Measurements from ENCODE around the gene CELF1. TPM values are rescaled to one million over a fixed set of nuclear protein-coding genes. Genes with fewer than 3 reads are reported as not detected.
A peak's percentile ranks its signal among the peaks of the same experiment; 100 is the strongest.

Gene CELF1
- total RNA-seq, 2 experiments from 2014 or later = 104 to 105 TPM

DNA sequence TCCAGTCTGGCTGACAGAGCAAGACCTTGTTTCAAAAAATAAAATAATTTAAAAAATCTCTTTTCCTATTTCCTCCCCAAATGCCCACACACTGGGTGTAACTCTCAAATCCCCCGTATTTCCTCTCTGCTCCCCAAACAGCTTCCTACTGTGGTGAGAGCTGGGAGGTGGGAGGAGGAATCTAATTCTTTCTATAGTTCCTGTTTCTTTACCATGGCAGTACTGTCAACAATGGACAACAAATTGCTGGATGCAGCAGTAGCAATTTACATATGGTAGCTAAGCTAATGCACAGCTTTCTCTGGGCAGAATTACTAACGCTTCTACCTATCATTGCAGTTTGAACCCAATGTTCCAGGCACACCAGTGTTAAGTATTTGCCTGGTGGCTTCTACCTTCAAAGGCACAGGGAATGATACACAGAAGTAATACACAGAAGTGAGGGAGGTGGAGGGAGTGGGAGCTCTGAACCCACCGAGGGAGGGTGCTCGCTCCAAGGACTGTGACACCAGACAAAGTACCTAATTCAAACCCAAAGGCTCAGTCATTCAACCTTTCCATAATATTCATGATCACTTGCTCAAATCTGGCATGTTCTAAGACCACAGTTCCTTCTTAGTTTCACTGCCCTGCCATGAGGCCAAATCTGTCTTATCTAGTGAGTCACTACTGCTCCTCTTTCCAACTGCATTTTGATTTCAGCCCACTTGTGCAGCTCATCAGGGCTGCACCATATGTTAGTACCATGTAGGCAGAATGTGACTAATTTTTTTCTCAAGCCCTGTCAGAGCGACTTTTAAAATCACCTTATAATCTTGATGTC, 37.9 kb downstream of the CELF1 start:
- ChIA-PET CTCF (interaction anchor here (1.4 to 2.7 kb wide), 3 partner anchors 9 to 102 kb away, joined by 4 to 6 read pairs (median 5); no protein-coding TSS in a partner anchor), POLR2A (interaction anchor here (1.0 to 2.0 kb wide), 5 partner anchors 9 to 37 kb away, joined by 3 to 8 read pairs (median 4); no protein-coding TSS in a partner anchor)
- Mint-ChIP-seq H3K36me3 (ENCODE audit: low read depth) (peaks cover 10% of the 10 kb centered on the region), H3K9me3 (no peaks in the 10 kb centered on the region), H3K4me1 (peaks cover 73% of the 10 kb centered on the region), H3K27ac (peak overlapping the region; percentile 53), H3K27me3 (no peaks in the 10 kb centered on the region), H3K4me3 (peak overlapping the region; percentile 23)
- DNase-seq = peak; percentile 24

DNA sequence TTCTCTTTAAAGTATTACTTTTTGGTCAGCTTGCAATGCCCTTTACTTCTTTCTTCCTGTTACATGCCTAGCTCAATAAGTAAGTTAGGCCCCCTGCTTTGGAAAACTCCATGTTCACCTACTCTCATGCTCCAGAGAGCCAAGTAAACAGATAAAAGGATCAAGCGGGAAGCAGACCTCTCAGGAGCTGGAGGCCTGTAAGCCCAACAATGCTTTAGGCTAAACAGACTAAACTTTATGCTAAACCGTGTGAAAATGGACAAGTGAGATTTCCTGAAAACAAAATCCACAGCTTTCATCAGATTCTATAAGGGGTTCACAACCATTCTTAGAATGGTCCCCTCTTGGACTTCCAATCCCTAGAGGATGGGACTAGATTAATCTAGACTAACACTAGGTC, 40.2 kb downstream of the CELF1 start:
- DNase-seq = no peak
- Mint-ChIP-seq H3K27me3 (no peaks in the 10 kb centered on the region), H3K9me3 (no peaks in the 10 kb centered on the region), H3K36me3 (ENCODE audit: low read depth) (peaks cover 10% of the 10 kb centered on the region), H3K4me3 (no peak overlapping the region), H3K27ac (no peak overlapping the region), H3K4me1 (peaks cover 78% of the 10 kb centered on the region)
- CTCF ChIA-PET = interaction anchor here (1.0 to 1.1 kb wide), 4 partner anchors 10 to 59 kb away, joined by 3 to 4 read pairs (median 3); no protein-coding TSS in a partner anchor
- POLR2A ChIA-PET = interaction anchor here (0.7 to 1.2 kb wide), 3 partner anchors 10 to 53 kb away, joined by 3 read pairs; partner anchors contain the start of gene PTPMT1

DNA sequence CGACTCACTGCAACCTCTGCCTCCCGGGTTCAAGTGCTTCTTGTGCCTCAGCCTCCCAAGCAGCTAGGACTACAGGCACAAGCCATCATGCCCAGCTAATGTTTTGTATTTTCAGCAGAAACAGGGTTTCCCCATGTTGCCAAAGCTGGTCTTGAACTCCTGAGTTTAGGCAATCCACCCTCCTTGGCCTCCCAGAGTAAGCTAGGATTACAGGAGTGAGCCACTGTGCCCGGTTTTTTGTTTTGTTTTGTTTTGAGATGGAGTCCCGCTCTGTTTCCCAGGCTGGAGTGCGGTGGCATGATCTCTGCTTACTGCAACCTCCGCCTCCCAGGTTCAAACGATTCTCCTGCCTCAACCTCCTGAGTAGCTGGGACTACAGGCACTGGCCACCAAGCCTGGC, 41.0 kb downstream of the CELF1 start:
- peaks cover 80% of the 10 kb centered on the region for H3K4me1 Mint-ChIP-seq
- DNase-seq = no peak
- no peak overlapping the region for H3K4me3 Mint-ChIP-seq
- ChIA-PET CTCF (interaction anchor here (0.9 to 1.1 kb wide), 2 partner anchors 26 to 58 kb away, joined by 3 read pairs; no protein-coding TSS in a partner anchor), POLR2A (interaction anchor here (0.7 kb wide), 1 partner anchor 11 kb away, joined by 3 read pairs; no protein-coding TSS in a partner anchor)
- H3K9me3 Mint-ChIP-seq = no peaks in the 10 kb centered on the region
- H3K27ac Mint-ChIP-seq = peak overlapping the region; percentile 32
- H3K27me3 Mint-ChIP-seq = no peaks in the 10 kb centered on the region
- peaks cover 10% of the 10 kb centered on the region for H3K36me3 Mint-ChIP-seq (ENCODE audit: low read depth)

DNA sequence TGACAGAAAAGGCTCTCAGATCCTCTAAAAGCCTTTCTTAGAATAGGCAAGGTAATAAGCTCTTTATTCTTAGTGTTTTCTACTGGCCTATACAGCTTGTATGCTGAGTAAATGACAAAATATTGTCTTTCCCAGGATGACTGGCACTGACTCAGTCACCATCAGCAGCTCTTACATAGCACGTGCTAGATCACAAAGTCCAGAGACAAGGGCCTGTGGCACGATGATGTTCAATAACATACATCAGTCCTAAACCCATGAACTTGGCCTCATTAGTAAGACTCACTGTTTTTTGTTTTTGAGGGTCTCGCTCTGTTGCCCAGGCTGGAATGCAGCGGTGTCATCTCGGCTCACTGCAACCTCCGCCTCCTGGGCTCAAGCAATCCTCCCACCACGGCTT, 42.7 kb downstream of the CELF1 start:
- H3K4me3 Mint-ChIP-seq = no peak overlapping the region
- no peak for DNase-seq
- peaks cover 7% of the 10 kb centered on the region for H3K36me3 Mint-ChIP-seq (ENCODE audit: low read depth)
- ChIA-PET POLR2A (interaction anchor here (1.7 to 2.1 kb wide), 3 partner anchors 12 to 68 kb away, joined by 4 to 7 read pairs (median 6); partner anchors contain the start of gene CELF1), CTCF (interaction anchor here (0.5 to 1.1 kb wide), 4 partner anchors 17 to 290 kb away, joined by 3 read pairs; partner anchors contain the start of gene CELF1)
- H3K27ac Mint-ChIP-seq = peak overlapping the region; percentile 45
- peaks cover 78% of the 10 kb centered on the region for H3K4me1 Mint-ChIP-seq
- H3K9me3 Mint-ChIP-seq = no peaks in the 10 kb centered on the region
- no peaks in the 10 kb centered on the region for H3K27me3 Mint-ChIP-seq

DNA sequence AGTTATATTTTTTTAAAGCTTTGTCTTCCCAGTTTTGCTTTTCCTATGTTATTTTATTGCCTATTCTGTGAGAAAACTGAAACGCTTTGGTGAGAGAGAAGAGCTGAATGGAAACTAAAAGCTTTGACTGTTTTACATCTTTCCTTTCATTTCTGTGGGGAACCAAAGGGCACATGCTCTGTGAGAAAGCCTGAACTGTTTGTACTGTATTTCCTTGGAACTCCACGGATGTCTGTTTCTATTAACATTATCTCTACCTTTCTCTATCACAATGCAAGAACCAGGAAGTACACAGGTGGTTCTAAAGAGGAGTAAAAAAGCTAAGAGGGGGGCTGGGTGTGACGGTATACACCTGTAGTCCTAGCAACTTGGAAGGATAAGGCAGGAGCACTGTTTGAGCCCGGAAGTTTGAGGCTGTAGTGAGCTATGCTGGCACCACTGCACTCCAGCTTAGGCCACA, 43.8 kb downstream of the CELF1 start:
- Mint-ChIP-seq H3K4me3 (no peak overlapping the region), H3K36me3 (ENCODE audit: low read depth) (peaks cover 9% of the 10 kb centered on the region), H3K27me3 (no peaks in the 10 kb centered on the region), H3K4me1 (peaks cover 72% of the 10 kb centered on the region), H3K9me3 (no peaks in the 10 kb centered on the region), H3K27ac (peak overlapping the region; percentile 52)
- DNase-seq = no peak
- POLR2A ChIA-PET = interaction anchor here (1.1 to 2.1 kb wide), 6 partner anchors 9 to 83 kb away, joined by 3 to 7 read pairs (median 5); partner anchors contain the start of genes CELF1 and PSMC3
- CTCF ChIA-PET = interaction anchor here (0.9 to 1.3 kb wide), 3 partner anchors 10 to 44 kb away, joined by 3 to 6 read pairs (median 3); partner anchors contain the start of gene CELF1

DNA sequence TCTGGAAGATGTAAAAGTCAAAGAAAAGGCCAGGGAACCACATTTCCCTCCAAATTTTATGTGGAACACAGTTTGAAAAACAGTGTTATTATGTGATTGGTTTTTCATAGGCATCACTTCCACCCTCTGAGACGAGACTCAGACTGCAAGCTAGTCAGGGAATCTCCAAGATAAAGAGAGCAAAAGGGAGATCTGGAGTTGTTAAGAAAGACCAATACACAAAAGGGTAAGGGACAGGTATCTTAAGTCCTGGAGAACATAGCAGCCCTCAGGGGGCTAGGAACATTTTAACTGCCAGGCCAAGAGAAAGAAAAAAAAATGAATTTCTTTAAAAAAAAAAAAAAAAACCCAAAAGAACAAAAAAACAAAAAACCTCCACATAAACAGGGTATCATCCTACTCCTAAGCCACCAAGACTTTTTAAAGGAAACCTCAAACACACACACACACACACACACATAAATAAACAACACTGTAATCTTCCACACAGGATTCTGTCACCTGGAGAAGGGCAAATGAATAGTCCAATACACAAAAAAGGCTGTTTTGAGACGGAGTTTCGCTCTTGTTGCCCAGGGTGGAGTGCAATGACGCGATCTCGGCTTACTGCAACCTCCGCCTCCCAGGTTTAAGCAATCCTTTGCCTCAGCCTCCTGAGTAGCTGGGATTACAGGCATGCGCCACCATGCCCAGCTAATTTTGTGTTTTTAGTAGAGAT, 44.5 kb downstream of the CELF1 start:
- Mint-ChIP-seq H3K4me3 (peak overlapping the region; percentile 15), H3K36me3 (ENCODE audit: low read depth) (peaks cover 9% of the 10 kb centered on the region), H3K27me3 (no peaks in the 10 kb centered on the region), H3K9me3 (no peaks in the 10 kb centered on the region), H3K27ac (peak overlapping the region; percentile 52), H3K4me1 (peaks cover 73% of the 10 kb centered on the region)
- POLR2A ChIA-PET = interaction anchor here (1.1 to 2.1 kb wide), 5 partner anchors 10 to 82 kb away, joined by 3 to 7 read pairs (median 6); partner anchors contain the start of genes CELF1 and PSMC3
- no peak for DNase-seq
- CTCF ChIA-PET = interaction anchor here (0.9 to 1.3 kb wide), 2 partner anchors 10 to 45 kb away, joined by 3 to 6 read pairs; no protein-coding TSS in a partner anchor

DNA sequence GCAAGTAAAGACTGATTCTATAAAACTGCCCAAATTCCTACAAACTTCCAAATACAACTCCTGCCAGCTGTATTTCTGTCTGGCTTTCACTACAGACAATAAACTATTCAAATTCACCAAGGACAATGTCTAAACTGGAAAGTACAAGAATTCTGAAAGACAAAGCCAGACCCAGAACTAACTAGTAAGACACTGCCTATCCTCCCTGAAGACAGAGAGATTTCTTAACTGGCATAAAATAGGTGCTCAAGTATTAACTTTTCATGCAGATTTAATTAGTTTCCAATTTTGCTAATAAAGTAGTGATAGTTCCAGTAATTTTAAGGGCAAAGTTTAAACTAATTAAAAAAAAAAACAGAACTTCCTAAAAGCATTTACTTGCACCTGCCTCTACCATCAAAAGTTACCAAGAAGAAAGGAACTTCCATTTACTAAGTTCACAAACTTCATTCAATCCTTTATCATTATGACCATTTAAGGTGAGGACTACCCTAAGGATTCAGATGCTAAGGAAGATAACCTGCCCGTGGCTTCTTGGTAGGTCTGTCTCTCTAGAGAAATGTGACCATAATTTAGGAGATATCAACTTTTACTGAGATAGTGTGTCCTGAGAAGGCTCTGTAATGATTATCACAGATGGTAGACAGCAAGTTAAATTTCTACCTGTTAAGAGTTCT, 45.2 kb downstream of the CELF1 start:
- ChIA-PET CTCF (no interaction called here), POLR2A (no interaction called here)
- no peak for DNase-seq
- Mint-ChIP-seq H3K27me3 (no peaks in the 10 kb centered on the region), H3K36me3 (ENCODE audit: low read depth) (peaks cover 14% of the 10 kb centered on the region), H3K4me1 (peaks cover 71% of the 10 kb centered on the region), H3K4me3 (no peak overlapping the region), H3K9me3 (no peaks in the 10 kb centered on the region), H3K27ac (peak overlapping the region; percentile 41)

DNA sequence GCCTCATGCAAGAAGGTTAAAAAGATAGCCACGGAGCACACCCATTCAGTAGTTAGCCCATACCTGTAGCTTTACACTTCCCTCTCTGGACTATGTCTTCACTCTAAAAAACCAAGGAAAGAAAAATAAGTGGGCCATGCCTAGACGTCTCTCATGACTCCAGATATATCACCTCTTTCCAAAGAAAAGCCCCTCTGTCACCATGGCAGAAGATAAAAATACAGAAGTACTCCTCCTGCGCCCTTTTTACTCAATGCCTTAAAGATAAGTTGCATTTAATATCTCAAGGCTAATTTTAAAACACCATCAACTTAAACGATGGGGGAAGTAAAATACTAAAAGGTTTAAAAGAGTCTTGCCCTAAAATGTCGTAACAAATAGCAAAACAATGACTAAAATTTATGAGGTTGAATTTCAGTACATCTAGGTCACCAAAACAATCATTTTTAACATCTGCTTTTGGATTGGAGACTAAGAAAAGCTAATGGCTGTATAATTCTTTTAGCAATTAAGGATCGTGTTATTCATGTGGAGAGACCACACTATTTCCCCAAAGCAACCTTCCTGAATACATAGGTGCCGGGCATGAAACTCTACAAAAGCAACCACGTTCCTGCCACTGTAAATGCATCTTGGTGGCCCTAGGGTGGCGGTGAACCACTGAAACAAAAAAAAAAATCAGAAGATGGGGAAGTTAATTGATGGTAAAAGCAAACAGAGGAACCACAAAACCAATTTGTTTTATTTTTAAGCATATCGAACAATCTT, 46.0 kb downstream of the CELF1 start:
- Mint-ChIP-seq H3K27ac (no peak overlapping the region), H3K4me3 (no peak overlapping the region), H3K4me1 (peaks cover 71% of the 10 kb centered on the region), H3K36me3 (ENCODE audit: low read depth) (peaks cover 18% of the 10 kb centered on the region), H3K27me3 (no peaks in the 10 kb centered on the region), H3K9me3 (no peaks in the 10 kb centered on the region)
- ChIA-PET POLR2A (interaction anchor here (1.6 kb wide), 1 partner anchor 12 kb away, joined by 3 read pairs; no protein-coding TSS in a partner anchor), CTCF (interaction anchor here (0.9 to 1.1 kb wide), 2 partner anchors 8 to 12 kb away, joined by 3 to 4 read pairs; no protein-coding TSS in a partner anchor)
- DNase-seq = no peak

DNA sequence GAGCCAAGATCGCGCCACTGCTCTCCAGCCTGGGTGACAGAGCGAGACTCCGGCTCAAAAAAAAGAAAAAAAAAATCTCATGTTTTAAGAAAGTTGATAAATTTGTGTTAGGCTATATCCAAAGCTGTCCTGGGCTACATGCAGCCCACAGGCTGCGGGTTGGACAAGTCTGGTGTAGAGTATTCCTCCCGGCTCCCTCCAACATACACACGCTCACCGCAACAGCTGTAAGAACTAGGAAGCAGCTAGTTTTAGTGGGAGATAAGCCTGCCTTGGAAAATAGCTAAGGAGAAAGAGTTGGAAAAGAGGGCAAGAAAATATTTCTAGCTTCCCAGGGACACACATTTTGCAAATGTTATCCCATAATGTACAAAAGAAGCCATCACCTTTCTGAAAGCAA, 46.6 kb downstream of the CELF1 start:
- ChIA-PET CTCF (interaction anchor here (0.9 to 1.1 kb wide), 2 partner anchors 9 to 13 kb away, joined by 3 to 4 read pairs; no protein-coding TSS in a partner anchor), POLR2A (interaction anchor here (1.6 kb wide), 1 partner anchor 11 kb away, joined by 3 read pairs; no protein-coding TSS in a partner anchor)
- no peak for DNase-seq
- Mint-ChIP-seq H3K36me3 (ENCODE audit: low read depth) (peaks cover 18% of the 10 kb centered on the region), H3K27me3 (no peaks in the 10 kb centered on the region), H3K4me3 (no peak overlapping the region), H3K4me1 (peaks cover 66% of the 10 kb centered on the region), H3K9me3 (no peaks in the 10 kb centered on the region), H3K27ac (no peak overlapping the region)

DNA sequence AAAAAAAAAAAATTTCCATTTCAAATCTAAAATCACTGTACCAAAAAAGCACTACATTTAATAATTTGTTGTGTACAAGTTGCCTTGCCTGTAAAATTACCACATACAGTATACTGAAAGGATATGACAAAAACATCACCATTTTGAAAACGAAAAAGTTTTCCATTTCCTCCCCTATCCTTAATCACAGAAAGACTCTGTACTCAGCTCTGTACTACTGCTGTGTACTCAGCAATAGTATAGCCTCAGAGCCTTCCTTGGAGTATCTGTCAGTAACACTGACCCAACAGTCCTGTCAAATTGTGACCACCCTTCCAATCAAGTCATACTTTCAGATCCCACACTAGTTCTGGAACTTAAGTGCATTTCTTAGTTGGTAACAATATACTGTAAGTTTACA, 48.0 kb downstream of the CELF1 start:
- no peak overlapping the region for H3K27ac Mint-ChIP-seq
- H3K4me1 Mint-ChIP-seq = peaks cover 64% of the 10 kb centered on the region
- H3K9me3 Mint-ChIP-seq = no peaks in the 10 kb centered on the region
- no peak overlapping the region for H3K4me3 Mint-ChIP-seq
- H3K36me3 Mint-ChIP-seq (ENCODE audit: low read depth) = peaks cover 29% of the 10 kb centered on the region
- CTCF ChIA-PET = interaction anchor here (0.7 kb wide), 1 partner anchor 483 kb away, joined by 3 read pairs; no protein-coding TSS in a partner anchor
- DNase-seq = no peak
- POLR2A ChIA-PET = no interaction called here
- H3K27me3 Mint-ChIP-seq = no peaks in the 10 kb centered on the region

DNA sequence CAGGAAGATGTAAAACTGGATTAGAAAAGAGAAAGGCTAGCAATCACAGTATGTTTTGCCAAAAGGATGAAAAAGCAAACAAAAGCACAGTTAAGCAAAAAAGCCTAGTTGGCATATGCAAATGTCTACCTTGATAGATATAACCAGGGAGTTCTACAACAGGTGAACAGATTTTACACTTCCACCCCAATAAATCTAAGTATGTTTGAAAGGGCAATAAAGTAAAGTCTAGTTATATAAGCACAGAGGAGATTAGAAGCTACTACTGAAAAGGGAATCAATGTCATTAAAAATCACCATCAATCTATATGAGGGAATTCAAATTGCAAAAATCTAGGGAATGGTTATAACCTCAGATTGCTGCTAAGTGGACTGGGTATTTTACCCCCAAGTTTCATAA, 49.7 kb downstream of the CELF1 start:
- Mint-ChIP-seq H3K4me1 (peaks cover 56% of the 10 kb centered on the region), H3K27ac (no peak overlapping the region), H3K36me3 (ENCODE audit: low read depth) (peaks cover 35% of the 10 kb centered on the region), H3K4me3 (no peak overlapping the region), H3K9me3 (no peaks in the 10 kb centered on the region), H3K27me3 (no peaks in the 10 kb centered on the region)
- CTCF ChIA-PET = no interaction called here
- DNase-seq = no peak
- POLR2A ChIA-PET = no interaction called here
